Measurements from ENCODE around the gene CDC42SE1. TPM values are rescaled to one million over a fixed set of nuclear protein-coding genes. Genes with fewer than 3 reads are reported as not detected.

CDC42SE1 gene
- total and polyA plus RNA-seq, 8 donors: 22.0 to 54.5 (median 30.5) TPM

- ATAC-seq (peak; percentile 85 to 92 (median 90)), DNase-seq (peak; percentile 95 to 99 (median 98)), FAIRE-seq (peak; percentile 54)
- peak in 1 of 4 donors; percentile 12 for TF ChIP-seq CTCF (IDR thresholded peaks at IDR 0.05)
- peak within 1 kb of the TSS; percentile 78 to 94 (median 81) for H3K27ac ChIP-seq
- WGBS, 2 donors: 0 to 1% methylated on average over 69 of the region's 69 CpGs
- peaks cover 10 to 36% (median 21%) of the 10 kb centered on the region in 3 donors for H3K4me1 ChIP-seq
- H3K36me3 ChIP-seq: no peaks in the 10 kb centered on the region
- intact Hi-C loops (cut with DNase I): no loop called here
- no peaks in the 10 kb centered on the region for H3K27me3 ChIP-seq
- H3K4me3 ChIP-seq: peak within 1 kb of the TSS; percentile 31 to 67 (median 60)
- H3K9me3 ChIP-seq: no peaks in the 10 kb centered on the region
These were observed 50.9 kb downstream of the CDC42SE1 start, which contains the start of gene PRUNE1 for GRCh38 chr1:151008244-151009205. PRUNE1 (plus strand) TSS chr1:151008449; CDS start chr1:151008633, 184 bp downstream.

GRCh38 chr1:151007853-151008243, 51.6 kb downstream of the CDC42SE1 start:
- intact Hi-C loops (cut with DNase I): no loop called here
- Histone ChIP-seq H3K36me3 (no peaks in the 10 kb centered on the region), H3K9me3 (no peaks in the 10 kb centered on the region), H3K27ac (peak overlapping the region; percentile 46 to 94 (median 80)), H3K4me3 (peak overlapping the region in 2 of 4 donors; percentile 56 to 67), H3K4me1 (peaks cover 10 to 38% (median 19%) of the 10 kb centered on the region in 3 donors), H3K27me3 (no peaks in the 10 kb centered on the region)
- DNase-seq (no peak), ATAC-seq (no peak), FAIRE-seq (no peak)
- 6 to 8% methylated on average over 4 of the region's 4 CpGs for WGBS, 2 donors
- no peak for TF ChIP-seq CTCF (IDR thresholded peaks at IDR 0.05)

- no peak for FAIRE-seq
- peak; percentile 57 to 74 (median 72) for ATAC-seq
- DNase-seq: peak; percentile 64 to 82 (median 74)
- H3K4me3 ChIP-seq: peak within 1 kb of the TSS; percentile 37 to 69 (median 60)
- no peaks in the 10 kb centered on the region for H3K27me3 ChIP-seq
- H3K4me1 ChIP-seq: peaks cover 10 to 43% (median 17%) of the 10 kb centered on the region in 3 donors
- peak within 1 kb of the TSS; percentile 78 to 94 (median 81) for H3K27ac ChIP-seq
- TF ChIP-seq CTCF (IDR thresholded peaks at IDR 0.05): peak in 2 of 4 donors; percentile 12 to 13
- peaks cover 0 to 9% (median 3%) of the 10 kb centered on the region in 3 donors for H3K36me3 ChIP-seq
- WGBS, 2 donors: 0 to 1% methylated on average over 18 of the region's 18 CpGs
- H3K9me3 ChIP-seq: no peaks in the 10 kb centered on the region
- intact Hi-C loops (cut with DNase I): no loop called here
These were observed 52.9 kb downstream of the CDC42SE1 start, which contains the start of gene MINDY1 for GRCh38 chr1:151006327-151007052. MINDY1 (minus strand) TSS chr1:151006902; CDS start chr1:151002617, 4,285 bp downstream.

- ATAC-seq (peak in 3 of 4 donors; percentile 0 to 1 (median 1)), DNase-seq (no peak), FAIRE-seq (no peak)
- H3K36me3 ChIP-seq: peaks cover 0 to 14% (median 6%) of the 10 kb centered on the region in 3 donors
- no peaks in the 10 kb centered on the region for H3K27me3 ChIP-seq
- H3K27ac ChIP-seq: peak overlapping the region; percentile 78 to 94 (median 81)
- peaks cover 10 to 43% (median 17%) of the 10 kb centered on the region in 3 donors for H3K4me1 ChIP-seq
- TF ChIP-seq CTCF (IDR thresholded peaks at IDR 0.05): no peak
- no peaks in the 10 kb centered on the region for H3K9me3 ChIP-seq
- 0 to 3% methylated on average over 4 of the region's 4 CpGs for WGBS, 2 donors
- intact Hi-C loops (cut with DNase I): no loop called here
- peak overlapping the region; percentile 37 to 69 (median 60) for H3K4me3 ChIP-seq
These were observed 53.6 kb downstream of the CDC42SE1 start for GRCh38 chr1:151005729-151006319.
